ENCODE results near the gene GNGT2. TPM values are rescaled to one million over a fixed set of nuclear protein-coding genes. Genes with fewer than 3 reads are reported as not detected.

GNGT2 gene
- 0.58 to 1.1 TPM (median 0.87 TPM) in 5 replicates for total RNA-seq (2022; extraction: Qiagen RNA extraction; ENCODE audit: low read depth)

GRCh38 chr17:49210158-49211029 is at the start of gene GNGT2, which contains the start of gene ABI3:
Gene GNGT2 (minus strand): TSS chr17:49210574. CDS start chr17:49207422, 3,152 bp downstream.
Gene ABI3 (plus strand): TSS chr17:49210707. CDS start chr17:49210725, 18 bp downstream.

GRCh38 chr17:49230636-49231562 is 20.5 kb upstream of the GNGT2 start, which contains the start of gene PHOSPHO1:
Gene PHOSPHO1 (minus strand): TSS chr17:49230787. CDS start chr17:49226691, 4,096 bp downstream.

Other genes starting within 250 kb of the GNGT2 start
- gene GIP, start 242.0 kb downstream of the GNGT2 start, total RNA-seq (2022; extraction: Qiagen RNA extraction; ENCODE audit: low read depth), result 4.1 to 6.1 TPM (median 4.6 TPM) in 5 replicates
- 48.1 to 93.6 TPM (median 82.4 TPM) in 5 replicates for gene IGF2BP1, start 213.2 kb downstream of the GNGT2 start, total RNA-seq (2022; extraction: Qiagen RNA extraction; ENCODE audit: low read depth)
- gene B4GALNT2, start 77.8 kb downstream of the GNGT2 start, total RNA-seq (2022; extraction: Qiagen RNA extraction; ENCODE audit: low read depth), result 0.35 to 0.55 TPM (median 0.38 TPM) in 5 replicates
- gene ABI3, start 133 bp upstream of the GNGT2 start, total RNA-seq (2022; extraction: Qiagen RNA extraction; ENCODE audit: low read depth), result not detected in 5 replicates
- 0.22 to 0.79 TPM (median 0.52 TPM) in 5 replicates for gene PHOSPHO1, start 20.2 kb upstream of the GNGT2 start, total RNA-seq (2022; extraction: Qiagen RNA extraction; ENCODE audit: low read depth)
- gene ZNF652, start 151.7 kb upstream of the GNGT2 start, total RNA-seq (2022; extraction: Qiagen RNA extraction; ENCODE audit: low read depth), result 7.0 to 9.5 TPM (median 7.8 TPM) in 5 replicates
- 322 to 483 TPM (median 457 TPM) in 5 replicates for gene PHB1, start 204.3 kb upstream of the GNGT2 start, total RNA-seq (2022; extraction: Qiagen RNA extraction; ENCODE audit: low read depth)

Measured in A549 treated with GW870086 at 1 μM for 4 hours (cell line).